Right lobe of liver (tissue), 4 donors: ENCODE measurements around the gene C1QTNF7.

Experiments used
- POLR2A ChIP-seq: fragments of 450-650 bp; IDR thresholded peaks from one replicate; pipeline ENCODE4 v1.6.1; 2017; ENCODE audit warnings: antibody characterized with exemption, mild to moderate bottlenecking
- TF ChIP-seq, protein P1 (sequence below), 4 donors: fragments of 200-600 bp in 3 of 4; fragments of 450-650 bp in 1 of 4; IDR thresholded peaks; one replicate each; pipeline versions ENCODE4 v1.5.1 to v1.8.0; 2016 to 2022; ENCODE audit warnings: antibody characterized with exemption in 4 of 4, mild to moderate bottlenecking in 2 of 4
- donor health status: DM: no; HTN: no; CAD: no.
- donor health status: DM: no; HTN: no; CAD: no.
- donor health status: DM: no; HTN: yes; CAD: no.

DNA sequence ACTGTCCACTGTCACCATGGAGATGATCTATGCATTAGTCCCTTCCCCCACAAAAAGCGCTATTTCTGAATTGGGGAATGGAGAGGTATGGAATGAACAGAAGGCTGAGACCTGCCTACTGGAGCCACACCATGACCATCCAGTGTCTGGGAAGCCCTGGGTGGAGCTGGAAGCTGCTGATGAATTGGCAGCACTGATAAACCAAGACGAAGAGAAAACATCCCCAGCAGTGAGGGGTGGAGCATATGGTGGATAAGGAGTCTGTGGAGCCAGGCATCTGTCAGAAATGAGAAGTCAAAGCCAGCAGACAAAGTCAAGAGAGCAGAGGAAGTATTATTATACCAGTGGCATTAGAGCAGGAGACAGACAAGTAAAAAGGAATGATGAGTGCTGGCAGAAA is 55.0 kb downstream of the C1QTNF7 start:
- TF ChIP-seq, protein P1, sequence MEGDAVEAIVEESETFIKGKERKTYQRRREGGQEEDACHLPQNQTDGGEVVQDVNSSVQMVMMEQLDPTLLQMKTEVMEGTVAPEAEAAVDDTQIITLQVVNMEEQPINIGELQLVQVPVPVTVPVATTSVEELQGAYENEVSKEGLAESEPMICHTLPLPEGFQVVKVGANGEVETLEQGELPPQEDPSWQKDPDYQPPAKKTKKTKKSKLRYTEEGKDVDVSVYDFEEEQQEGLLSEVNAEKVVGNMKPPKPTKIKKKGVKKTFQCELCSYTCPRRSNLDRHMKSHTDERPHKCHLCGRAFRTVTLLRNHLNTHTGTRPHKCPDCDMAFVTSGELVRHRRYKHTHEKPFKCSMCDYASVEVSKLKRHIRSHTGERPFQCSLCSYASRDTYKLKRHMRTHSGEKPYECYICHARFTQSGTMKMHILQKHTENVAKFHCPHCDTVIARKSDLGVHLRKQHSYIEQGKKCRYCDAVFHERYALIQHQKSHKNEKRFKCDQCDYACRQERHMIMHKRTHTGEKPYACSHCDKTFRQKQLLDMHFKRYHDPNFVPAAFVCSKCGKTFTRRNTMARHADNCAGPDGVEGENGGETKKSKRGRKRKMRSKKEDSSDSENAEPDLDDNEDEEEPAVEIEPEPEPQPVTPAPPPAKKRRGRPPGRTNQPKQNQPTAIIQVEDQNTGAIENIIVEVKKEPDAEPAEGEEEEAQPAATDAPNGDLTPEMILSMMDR (IDR thresholded peaks at IDR 0.05): no peak
- TF ChIP-seq POLR2A: no peak
